Urothelium cell line (cell line): ENCODE results near the gene CCP110.

Source experiments
- DNase-seq: peaks from one replicate; pipeline ENCODE4 v3.0.0; 2011; ENCODE audit warnings: low spot score, mixed read lengths
- FAIRE-seq: peaks from 2 replicates; lab custom pipeline; 2011; peaks lifted over from hg19 to GRCh38; lab: Jason Lieb, UNC

Gene CCP110, protein sequence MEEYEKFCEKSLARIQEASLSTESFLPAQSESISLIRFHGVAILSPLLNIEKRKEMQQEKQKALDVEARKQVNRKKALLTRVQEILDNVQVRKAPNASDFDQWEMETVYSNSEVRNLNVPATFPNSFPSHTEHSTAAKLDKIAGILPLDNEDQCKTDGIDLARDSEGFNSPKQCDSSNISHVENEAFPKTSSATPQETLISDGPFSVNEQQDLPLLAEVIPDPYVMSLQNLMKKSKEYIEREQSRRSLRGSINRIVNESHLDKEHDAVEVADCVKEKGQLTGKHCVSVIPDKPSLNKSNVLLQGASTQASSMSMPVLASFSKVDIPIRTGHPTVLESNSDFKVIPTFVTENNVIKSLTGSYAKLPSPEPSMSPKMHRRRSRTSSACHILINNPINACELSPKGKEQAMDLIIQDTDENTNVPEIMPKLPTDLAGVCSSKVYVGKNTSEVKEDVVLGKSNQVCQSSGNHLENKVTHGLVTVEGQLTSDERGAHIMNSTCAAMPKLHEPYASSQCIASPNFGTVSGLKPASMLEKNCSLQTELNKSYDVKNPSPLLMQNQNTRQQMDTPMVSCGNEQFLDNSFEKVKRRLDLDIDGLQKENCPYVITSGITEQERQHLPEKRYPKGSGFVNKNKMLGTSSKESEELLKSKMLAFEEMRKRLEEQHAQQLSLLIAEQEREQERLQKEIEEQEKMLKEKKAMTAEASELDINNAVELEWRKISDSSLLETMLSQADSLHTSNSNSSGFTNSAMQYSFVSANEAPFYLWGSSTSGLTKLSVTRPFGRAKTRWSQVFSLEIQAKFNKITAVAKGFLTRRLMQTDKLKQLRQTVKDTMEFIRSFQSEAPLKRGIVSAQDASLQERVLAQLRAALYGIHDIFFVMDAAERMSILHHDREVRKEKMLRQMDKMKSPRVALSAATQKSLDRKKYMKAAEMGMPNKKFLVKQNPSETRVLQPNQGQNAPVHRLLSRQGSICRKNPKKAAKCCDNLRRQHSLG

DNA sequence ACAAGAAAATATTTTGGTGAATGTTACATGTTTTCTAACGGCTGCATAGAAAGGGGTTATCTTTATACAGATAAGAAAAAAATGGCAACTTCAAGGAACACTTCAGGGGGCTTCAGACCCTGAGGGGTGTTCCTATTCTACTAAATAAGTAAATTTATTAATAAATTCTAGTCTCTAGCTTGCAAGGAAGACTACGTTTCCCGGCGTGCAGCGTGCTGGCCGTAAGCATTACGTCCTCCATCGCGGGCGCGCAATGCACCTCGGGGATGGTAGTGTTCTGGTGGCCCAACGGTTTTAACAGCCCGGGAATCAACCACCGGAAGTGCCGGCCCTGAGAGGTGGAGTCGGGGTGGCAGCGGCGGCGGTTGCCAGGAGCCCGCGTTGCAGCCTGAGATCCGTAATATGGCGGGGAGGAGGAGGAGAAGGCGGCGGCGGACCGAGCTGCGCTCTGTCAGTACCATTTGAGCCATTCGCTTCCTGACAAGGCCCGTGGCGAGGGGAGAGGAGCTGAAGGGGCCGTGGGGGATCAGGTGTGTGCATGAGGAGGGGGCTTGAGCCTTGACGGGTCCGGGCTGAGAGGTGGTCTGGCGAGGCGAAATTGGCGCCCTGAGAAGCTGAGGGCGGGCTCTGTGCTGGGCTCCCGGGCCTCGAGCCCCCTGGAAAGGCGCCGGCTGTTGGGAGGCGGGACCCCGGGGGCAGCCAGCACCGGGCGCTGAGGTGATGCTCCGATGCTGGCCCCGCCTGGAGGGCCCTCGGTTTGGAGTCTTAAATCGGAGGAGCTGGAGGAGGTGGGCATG lies at the start of gene CCP110:
Gene CCP110 (plus strand): TSS at position 384 of the 797 bp plus-strand sequence. CDS start 3,940 bp downstream, outside the sequence.
- DNase-seq = peak; percentile 92
- no peak for FAIRE-seq

DNA sequence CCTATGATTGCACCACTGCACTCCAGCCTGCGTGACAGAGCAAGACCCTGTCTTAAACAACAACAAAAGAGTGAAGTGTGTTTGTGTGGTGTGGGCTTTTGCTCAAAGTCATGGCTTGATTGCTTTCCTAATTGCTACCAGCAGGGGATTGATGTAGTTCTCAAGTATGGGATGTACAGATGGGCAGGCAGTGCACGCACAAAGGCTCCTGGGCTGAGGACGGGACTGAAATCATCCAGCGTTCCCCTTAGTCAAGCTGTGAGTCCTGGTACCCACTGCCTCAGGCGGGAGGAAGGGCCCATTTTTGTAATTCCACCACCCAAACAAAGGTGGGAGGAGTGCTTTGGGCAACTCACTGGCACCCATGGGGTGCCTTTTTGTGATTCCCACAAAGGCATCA lies 49.1 kb upstream of the CCP110 start:
- FAIRE-seq (no peak), DNase-seq (no peak)

DNA sequence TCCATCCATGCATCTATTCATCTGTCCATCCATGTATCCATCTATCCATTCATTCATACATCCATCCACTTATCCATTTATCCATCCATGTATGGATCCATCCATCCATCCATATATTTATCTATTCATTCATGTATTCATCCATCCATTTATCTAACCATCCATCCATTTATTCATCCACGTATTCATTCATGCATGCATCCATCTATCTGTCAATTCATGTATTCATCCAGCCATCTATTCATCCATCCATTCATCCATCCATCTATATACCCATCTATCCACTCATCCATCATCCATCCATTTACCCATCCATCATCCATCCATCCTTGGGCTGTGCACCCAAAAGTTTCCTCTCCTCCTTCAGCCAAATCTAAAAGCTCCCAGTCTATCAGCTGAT lies 45.2 kb upstream of the CCP110 start:
- DNase-seq = no peak
- no peak for FAIRE-seq

GRCh38 chr16:19479302-19479721 lies 44.4 kb upstream of the CCP110 start:
- DNase-seq = no peak

GRCh38 chr16:19481296-19481695 lies 42.4 kb upstream of the CCP110 start:
- DNase-seq (no peak), FAIRE-seq (no peak)

More at GRCh38 chr16:19479302-19479721, 44.4 kb upstream of the CCP110 start:
- no peak for FAIRE-seq

DNA sequence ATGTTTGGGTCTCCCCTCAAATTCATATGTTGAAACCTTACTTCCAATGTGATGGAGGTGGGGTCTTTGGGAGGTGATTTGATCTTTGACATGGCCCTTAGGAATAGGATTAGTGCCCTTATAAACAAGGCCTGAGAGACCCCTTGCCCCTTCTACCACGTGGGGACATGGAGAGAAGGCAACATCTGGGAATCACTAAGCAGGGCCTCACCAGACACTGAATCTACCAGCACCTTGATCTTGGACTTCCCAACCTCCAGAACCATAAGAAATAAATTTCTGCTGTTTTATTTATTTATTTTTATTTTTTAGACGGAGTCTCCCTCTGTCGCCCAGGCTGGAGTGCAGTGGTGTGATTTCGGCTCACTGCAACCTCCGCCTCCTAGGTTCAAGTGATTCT lies 42.0 kb upstream of the CCP110 start:
- no peak for FAIRE-seq
- DNase-seq = no peak

- no peak for DNase-seq
- no peak for FAIRE-seq
These were observed 41.5 kb upstream of the CCP110 start for GRCh38 chr16:19482291-19482690.

DNA sequence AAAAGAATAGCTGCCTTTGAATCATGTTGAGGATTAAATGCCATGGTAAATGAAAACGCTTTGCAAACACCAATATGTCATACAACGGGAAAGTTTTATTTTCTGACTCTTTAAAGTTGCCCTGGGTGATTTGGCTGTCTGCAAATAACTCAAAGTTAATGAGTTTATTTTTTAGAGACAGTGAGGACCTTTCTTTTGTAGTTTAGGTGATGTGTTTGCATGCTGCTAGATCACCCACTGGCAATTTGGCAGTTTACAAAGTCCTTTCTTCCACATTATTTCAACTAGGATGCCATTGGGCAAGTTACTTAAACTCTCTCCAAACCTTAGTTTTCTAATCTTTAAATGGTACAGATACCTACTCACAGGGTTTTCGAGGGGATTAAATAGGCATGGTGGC lies 39.6 kb upstream of the CCP110 start:
- no peak for FAIRE-seq
- DNase-seq = no peak

DNA sequence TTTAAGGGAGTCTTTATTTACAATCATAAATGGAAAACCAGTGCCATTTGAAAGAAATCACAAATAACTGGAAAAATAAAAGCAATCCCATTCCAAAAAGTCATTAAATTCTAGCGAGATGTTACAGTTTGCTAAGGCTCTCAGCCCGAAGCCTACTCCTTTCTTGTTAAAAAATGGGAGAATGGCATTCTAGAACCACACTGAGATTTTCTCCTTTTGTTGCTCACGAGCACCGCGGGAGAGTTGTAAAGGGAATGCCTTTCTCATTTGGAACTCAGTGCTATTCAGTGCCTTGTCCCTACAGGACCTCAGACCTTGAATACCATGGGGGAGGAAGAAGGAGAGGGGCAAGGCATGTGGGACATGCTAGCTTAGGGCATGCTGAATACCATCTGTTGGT lies 38.1 kb upstream of the CCP110 start:
- DNase-seq = no peak
- no peak for FAIRE-seq

DNA sequence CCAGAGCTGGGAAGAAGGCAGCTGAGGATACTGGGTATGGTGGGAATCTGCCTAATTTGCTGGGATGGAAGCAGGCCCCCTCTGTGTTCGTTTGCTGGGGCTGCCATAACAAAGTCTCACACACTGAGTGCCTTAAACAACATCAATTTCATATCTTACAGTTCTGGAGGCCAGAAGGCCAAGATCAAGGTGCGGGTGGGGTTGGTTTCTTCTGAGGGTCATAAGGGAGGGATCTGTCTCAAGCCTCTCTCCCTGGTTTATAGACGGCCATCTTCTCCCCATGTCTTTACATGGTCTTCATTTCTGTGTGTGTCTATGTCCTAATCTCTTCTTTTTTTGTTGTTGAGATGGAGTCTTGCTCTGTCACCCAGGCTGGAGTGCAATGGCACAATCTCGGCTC lies 37.7 kb upstream of the CCP110 start:
- DNase-seq (no peak), FAIRE-seq (no peak)

DNA sequence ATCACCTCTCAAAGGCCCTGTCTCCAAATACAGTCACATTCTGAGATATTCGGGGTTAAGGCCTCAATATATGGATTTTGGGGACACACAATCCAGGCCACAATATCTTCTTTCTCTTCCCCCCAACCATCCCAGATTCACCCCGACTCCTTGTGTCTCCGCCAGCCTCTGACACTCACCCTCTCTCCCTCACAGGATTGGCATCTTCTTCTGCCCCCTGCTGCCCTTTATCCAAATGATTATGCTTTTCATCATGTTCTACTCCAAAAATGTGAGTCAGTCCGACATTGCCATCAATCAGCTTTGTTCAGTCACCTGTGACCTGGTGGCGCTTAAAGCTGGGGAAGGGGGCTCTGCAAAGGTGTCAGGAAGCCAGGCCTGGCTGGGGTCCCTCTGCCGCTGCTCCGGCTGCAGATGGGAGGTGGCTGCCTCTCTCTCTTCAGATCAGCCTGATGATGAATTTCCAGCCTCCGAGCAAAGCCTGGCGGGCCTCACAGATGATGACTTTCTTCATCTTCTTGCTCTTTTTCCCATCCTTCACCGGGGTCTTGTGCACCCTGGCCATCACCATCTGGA lies 36.9 kb upstream of the CCP110 start:
- DNase-seq (no peak), FAIRE-seq (no peak)

- FAIRE-seq (no peak), DNase-seq (no peak)
These were observed 35.5 kb upstream of the CCP110 start for GRCh38 chr16:19488213-19488640.

- no peak for DNase-seq
- FAIRE-seq = no peak
These were observed 33.1 kb upstream of the CCP110 start for GRCh38 chr16:19490619-19491018.

GRCh38 chr16:19497176-19497575 lies 26.6 kb upstream of the CCP110 start:
- FAIRE-seq (no peak), DNase-seq (no peak)

GRCh38 chr16:19499006-19499405 lies 24.7 kb upstream of the CCP110 start:
- FAIRE-seq (no peak), DNase-seq (no peak)

DNA sequence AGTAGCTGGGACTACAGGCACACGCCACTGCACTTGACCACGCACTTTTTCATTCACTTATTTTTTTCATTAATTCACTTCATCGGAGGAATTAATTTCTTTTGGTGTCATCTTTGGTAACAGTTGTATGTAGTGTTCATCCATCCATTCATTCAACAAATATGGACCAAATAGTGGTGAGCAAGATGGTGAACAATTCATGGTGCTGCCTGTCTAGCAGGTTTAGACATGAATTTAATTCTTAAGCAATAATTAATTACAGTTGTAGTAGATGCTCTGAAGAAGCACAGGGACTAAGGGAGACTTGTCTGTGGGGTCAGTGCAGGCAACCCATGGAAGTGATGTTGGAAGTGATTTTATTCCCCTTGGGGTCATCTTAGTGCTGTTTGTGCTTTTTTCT lies 24.3 kb upstream of the CCP110 start:
- FAIRE-seq (no peak), DNase-seq (no peak)

GRCh38 chr16:19502395-19503131 lies 21.2 kb upstream of the CCP110 start:
- DNase-seq = peak; percentile 49
- FAIRE-seq = no peak

DNA sequence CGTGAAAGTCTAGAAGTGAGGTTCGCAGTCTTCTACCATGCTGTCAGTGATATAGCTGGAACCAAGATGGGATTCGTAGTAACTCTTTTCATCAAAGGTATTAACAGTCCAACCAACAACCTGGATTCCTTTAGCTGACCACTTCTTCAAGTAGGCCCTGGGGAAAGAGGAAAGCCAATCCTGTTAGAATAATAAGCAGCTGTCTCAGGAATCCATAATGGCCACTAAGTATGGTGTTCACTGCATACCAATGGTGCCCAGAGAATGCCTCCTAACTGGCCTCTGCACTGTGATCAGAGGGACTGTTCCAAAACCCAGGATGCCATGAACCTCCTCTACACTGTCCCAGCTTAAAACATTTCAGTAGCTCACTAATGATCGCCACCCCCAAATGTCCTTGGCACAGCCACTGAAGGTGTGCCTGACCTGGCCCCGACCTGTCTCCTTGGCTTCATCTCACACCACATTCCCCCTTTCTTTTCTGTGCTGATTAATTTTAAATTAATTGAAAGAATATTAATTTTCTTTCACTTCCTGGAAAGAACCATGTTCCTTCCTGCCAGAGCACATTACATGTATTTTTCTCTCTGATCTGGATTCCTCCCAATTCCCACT lies 20.2 kb upstream of the CCP110 start:
- FAIRE-seq (no peak), DNase-seq (no peak)

- FAIRE-seq (no peak), DNase-seq (no peak)
These were observed 18.0 kb upstream of the CCP110 start for GRCh38 chr16:19505600-19506303.
